GM20431 (cell line): ENCODE data around the gene NR2F1-AS1.

Experiments
- in situ Hi-C: fragments of 300-500 bp; cut with MseI, MboI; formaldehyde crosslinking; loops from one replicate; pipeline ENCODE4 v1.15.0; 2020; ENCODE audit warnings: low sequenced_read_pairs; ENCODE audit not compliant: unreplicated experiment

NR2F1-AS1 gene

DNA sequence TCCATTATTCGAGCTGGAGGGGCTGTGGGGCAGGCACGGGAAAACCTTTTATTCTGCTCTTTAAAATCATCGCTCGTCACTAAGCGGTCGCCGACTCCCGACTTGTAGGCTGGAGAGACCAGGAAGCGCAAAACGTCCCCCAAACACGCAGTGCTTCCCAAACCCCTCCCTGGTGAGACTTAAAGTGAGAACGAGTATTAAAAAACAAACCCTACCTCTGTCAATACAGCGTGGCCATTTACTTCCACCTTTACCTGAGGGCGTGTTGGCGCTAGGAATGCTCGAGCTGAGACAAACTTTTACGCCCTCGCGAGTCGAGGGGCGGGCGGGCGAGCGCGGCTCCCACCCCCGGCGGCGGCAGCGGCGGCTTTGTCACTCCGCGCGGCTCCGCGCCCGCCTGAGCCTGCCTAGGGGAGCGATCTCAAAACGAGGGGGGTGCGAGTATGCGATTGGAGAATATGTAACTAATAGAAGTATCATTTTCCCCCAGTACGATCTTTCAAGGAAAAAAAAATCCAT is at the start of gene NR2F1-AS1:
TSS of gene NR2F1-AS1 (minus strand) at position 293 of the 519 bp plus-strand sequence.
- in situ Hi-C loops, result no loop called here

- in situ Hi-C loops, result no loop called here
Measured at GRCh38 chr5:93626801-93627200, 45.8 kb upstream of the NR2F1-AS1 start.

- in situ Hi-C loops, result loop anchor here (25.0 kb wide), 1 partner anchor 164 kb away; no protein-coding TSS in a partner anchor
Measured at GRCh38 chr5:93623153-93623552, 42.1 kb upstream of the NR2F1-AS1 start.

DNA sequence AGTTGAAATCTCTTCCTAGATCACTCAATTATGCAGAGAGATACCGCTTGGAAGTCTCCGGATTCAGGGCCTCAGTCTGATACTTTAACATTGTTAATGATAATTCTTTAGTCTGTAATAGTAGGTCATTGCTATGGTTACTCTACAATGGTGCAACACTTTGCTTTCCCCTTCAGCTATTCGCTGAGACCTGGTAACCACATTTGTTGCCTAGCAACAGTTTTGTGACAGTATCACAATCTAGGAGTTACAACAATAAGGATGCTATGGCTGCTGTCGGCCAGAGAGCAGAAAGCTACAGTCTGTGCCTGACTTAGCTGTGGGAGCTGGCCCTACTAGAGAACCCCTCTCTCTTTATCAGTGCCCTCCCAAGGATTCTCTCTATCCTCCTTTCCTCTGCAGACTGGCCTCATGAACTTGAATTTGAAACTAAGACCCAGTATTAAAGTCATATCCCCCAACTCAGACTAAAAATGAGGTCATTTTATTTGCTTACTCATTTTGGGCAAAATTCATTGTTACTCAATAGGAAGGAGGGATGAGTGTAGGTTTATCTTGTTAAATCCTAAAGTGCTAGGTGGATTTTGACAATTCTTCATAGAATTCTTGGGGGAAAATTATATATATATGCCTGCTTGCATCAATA is 41.3 kb upstream of the NR2F1-AS1 start:
- in situ Hi-C loops, result loop anchor here (25.0 kb wide), 1 partner anchor 165 kb away; no protein-coding TSS in a partner anchor

- in situ Hi-C loops, result loop anchor here (25.0 kb wide), 1 partner anchor 166 kb away; no protein-coding TSS in a partner anchor
Measured at GRCh38 chr5:93621327-93621798, 40.3 kb upstream of the NR2F1-AS1 start.

- in situ Hi-C loops, result loop anchor here (25.0 kb wide), 1 partner anchor 167 kb away; no protein-coding TSS in a partner anchor
Measured at GRCh38 chr5:93620487-93621326, 39.7 kb upstream of the NR2F1-AS1 start.

DNA sequence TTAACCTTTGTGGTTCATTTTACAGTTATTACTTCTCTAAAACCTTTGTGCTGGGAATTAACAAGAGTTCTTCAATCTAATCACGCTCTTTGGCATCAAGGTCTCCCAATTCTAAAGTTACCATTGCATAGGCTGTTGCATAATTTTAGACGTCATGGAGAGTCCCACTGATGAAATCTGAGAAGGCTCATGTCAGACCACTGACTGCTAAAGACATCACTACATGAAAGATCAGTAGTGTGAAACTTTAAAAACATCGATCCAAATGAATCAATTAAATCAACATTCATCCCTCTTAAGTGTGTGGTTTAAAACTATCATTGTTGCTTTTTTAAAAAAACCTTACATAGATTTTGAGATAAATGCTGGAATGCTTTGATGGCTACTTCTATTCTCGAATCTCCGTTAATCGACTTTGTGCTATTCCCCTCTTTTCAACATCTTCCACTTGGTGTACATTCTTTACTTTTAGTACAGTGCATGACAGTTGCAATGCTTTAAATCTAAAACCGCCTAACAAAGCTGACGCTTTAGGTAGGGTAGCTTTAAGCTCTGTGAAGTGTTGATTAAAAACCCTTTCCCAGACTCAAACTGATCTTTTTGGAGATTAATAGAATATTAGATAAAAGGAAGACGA is 35.6 kb upstream of the NR2F1-AS1 start:
- in situ Hi-C loops, result loop anchor here (25.0 kb wide), 1 partner anchor 171 kb away; no protein-coding TSS in a partner anchor

DNA sequence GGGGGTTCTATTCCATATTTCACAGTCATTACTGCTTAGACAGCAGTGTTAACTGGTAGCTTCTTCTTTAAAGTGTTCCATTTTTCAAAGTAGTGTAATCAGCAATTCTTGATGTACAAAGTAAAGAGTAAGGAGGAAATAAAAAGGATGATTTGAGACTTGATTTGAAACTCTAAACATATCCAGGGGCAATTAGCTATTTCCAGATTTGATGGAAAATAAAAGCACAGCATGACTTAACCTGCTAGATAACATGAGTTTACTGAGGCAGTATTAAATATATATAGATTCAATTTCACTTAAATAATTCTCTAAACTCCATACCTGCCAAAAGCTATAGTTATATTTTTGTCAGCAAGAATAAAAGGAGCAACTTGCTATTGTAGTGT is 31.8 kb upstream of the NR2F1-AS1 start:
- in situ Hi-C loops, result loop anchor here (25.0 kb wide), 1 partner anchor 174 kb away; no protein-coding TSS in a partner anchor

- in situ Hi-C loops, result loop anchor here (25.0 kb wide), 1 partner anchor 175 kb away; no protein-coding TSS in a partner anchor
Measured at GRCh38 chr5:93611976-93612854, 31.2 kb upstream of the NR2F1-AS1 start.

GRCh38 chr5:93611273-93611975 is 30.4 kb upstream of the NR2F1-AS1 start:
- in situ Hi-C loops, result loop anchor here (25.0 kb wide), 1 partner anchor 176 kb away; no protein-coding TSS in a partner anchor

DNA sequence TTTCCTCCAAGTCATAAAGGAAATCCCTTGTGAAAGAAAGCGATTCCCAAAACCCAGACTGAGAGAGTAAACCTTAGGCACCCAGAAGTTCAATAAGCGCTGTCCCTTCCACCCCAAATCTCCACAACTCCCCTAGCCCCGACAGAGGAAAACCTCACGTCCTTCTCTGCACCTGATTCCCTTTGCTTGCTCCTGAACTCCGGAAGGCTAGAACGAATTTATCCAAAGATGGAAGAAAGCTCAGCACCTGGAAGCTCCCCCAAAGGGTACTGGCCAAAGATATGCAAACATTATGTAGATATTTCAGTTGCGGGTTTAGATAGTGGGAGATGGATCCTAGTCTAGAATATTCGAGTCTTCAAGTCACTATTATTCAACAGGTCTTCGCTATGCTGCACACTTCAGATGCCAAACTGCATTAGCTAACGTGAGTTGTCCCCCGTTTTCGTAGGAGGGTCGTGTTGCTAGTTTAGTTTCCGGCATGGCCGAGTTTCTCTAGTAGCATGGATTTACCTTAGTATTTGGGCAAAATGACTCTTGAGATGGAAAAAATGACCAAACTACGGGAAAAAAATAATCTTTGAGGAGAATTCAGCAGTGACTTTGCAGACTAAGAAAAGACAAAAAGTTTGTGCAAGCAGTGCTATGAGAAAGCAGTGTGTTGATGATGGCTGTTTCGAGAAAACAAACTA is 29.7 kb upstream of the NR2F1-AS1 start:
- in situ Hi-C loops, result loop anchor here (25.0 kb wide), 1 partner anchor 177 kb away; no protein-coding TSS in a partner anchor

DNA sequence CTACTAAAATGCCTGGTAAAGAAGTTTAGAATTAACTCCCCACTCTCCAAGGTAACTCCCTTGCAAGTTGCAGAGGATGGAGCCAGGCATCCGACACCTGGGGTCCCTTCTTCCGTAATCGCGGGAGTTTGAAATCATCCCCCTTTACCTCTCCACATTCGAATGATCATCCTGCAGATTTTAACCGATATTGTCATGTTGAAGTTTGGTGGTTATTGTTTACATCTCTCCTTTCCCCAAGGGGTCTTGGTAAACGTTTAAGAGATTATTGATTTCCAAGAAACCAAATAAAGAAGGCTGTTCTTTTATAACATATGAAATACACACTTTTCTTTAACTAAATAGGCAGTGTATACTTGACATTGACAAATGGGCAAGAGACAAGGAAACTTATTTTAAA is 28.7 kb upstream of the NR2F1-AS1 start:
- in situ Hi-C loops, result loop anchor here (25.0 kb wide), 1 partner anchor 178 kb away; no protein-coding TSS in a partner anchor

- in situ Hi-C loops, result loop anchor here (25.0 kb wide), 1 partner anchor 178 kb away; no protein-coding TSS in a partner anchor
Measured at GRCh38 chr5:93608855-93609254, 27.8 kb upstream of the NR2F1-AS1 start.

GRCh38 chr5:93607367-93608258 is 26.6 kb upstream of the NR2F1-AS1 start:
- in situ Hi-C loops, result loop anchor here (25.0 kb wide), 1 partner anchor 180 kb away; no protein-coding TSS in a partner anchor

- in situ Hi-C loops, result loop anchor here (25.0 kb wide), 1 partner anchor 181 kb away; no protein-coding TSS in a partner anchor
Measured at GRCh38 chr5:93606382-93606752, 25.3 kb upstream of the NR2F1-AS1 start.

DNA sequence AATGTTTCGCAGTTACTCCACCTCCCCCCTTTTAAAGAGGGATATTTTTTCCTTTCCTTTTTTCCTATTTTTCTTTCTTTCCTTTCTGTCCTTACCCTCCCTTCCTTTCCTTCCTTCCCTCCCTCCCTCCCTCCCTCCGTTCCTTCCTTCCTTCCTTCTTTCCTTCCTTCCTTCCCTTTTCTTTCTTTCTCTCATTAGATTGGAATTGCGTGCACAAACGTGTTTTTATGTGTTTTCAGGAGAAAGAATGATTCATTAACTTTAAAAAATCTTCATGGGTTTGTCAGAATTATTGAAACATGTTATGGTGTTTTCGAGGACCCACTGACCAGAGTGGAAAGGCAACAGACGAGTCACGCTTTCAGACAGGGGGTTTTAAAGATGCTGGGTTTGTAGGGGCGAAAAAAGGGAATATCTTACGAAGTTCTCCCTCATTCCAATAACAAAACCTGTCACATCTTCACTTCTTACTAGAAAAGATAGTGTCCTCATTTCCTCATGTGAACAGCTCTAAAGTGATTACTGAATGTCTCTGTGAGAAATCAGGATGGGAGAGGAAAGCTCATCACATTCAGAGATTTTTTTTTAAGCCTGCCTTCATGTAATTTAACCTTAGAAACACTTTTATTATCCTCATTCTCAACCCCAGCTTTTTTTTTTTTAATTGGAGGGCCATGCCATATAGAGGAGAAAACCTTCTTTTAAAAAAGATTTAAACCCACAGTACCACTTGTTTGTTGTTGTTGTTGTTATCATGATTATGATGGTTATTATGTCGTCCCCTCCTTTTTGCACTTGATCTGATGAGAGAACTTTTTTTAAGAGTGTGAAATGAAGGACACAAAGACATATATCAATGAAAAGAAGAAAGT is 23.9 kb upstream of the NR2F1-AS1 start:
- in situ Hi-C loops, result loop anchor here (25.0 kb wide), 1 partner anchor 182 kb away; no protein-coding TSS in a partner anchor
